ENCODE results near the gene BLMH.

GRCh38 chr17:30323262-30323894, 31.6 kb upstream of the BLMH start:
- no peak for TF ChIP-seq CTCF (IDR thresholded peaks at IDR 0.05)
- no peak for TF ChIP-seq POLR2A (IDR thresholded peaks at IDR 0.05)
